Measurements from ENCODE around the gene TRAM2. TPM values are rescaled to one million over a fixed set of nuclear protein-coding genes. Genes with fewer than 3 reads are reported as not detected.

TRAM2 gene
- total and polyA plus RNA-seq, 2 of the 8 experiments (the other 6 are each of a cell fraction or from before 2014, with no cell fraction given) = 9.0 to 21.4 TPM

GRCh38 chr6:52506476-52506875 is 70.4 kb downstream of the TRAM2 start:
- H3K9me3 ChIP-seq (ENCODE audit: insufficient read depth in 2 of 2, low read depth in 1 of 2, low read length in 1 of 2) = no peaks in the 10 kb centered on the region
- ChIA-PET CTCF (ENCODE audit: partially characterized antibody) (interaction anchor here (0.6 to 2.2 kb wide), 20 partner anchors 10 to 197 kb away, joined by 3 to 9 read pairs (median 4); partner anchors contain the start of gene EFHC1), POLR2A (ENCODE audit: partially characterized antibody) (interaction anchor here (0.9 kb wide), 1 partner anchor 37 kb away, joined by 3 read pairs; no protein-coding TSS in a partner anchor)
- H3K79me1 ChIP-seq (ENCODE audit: low read depth, low read length) = no peaks in the 10 kb centered on the region
- H3K27me3 ChIP-seq (replicated peaks in 1 of 4; ENCODE audit: control insufficient read depth in 3 of 4, extremely low read depth in 1 of 4, insufficient read depth in 3 of 4, low read length in 3 of 4) = no peaks in the 10 kb centered on the region
- no peak overlapping the region for H3K9ac ChIP-seq (replicated peaks in 1 of 4; ENCODE audit: extremely low read depth in 1 of 4, low read depth in 3 of 4, low read length in 3 of 4)
- no peak overlapping the region for H3K23ac ChIP-seq (ENCODE audit: insufficient read length)
- no peak overlapping the region for H2BK120ac ChIP-seq (replicated peaks; ENCODE audit: low read depth, low read length)
- no peak overlapping the region for H3K14ac ChIP-seq (ENCODE audit: insufficient read length)
- peak overlapping the region; percentile 28; the same call in 1 of the 2 replicates for H2BK5ac ChIP-seq (ENCODE audit: low read depth, low read length)
- no peaks in the 10 kb centered on the region for H4K20me1 ChIP-seq (replicated peaks in 1 of 2; ENCODE audit: control insufficient read depth in 1 of 2, insufficient read depth in 2 of 2, low read length in 2 of 2)
- H4K91ac ChIP-seq (replicated peaks; ENCODE audit: insufficient read length, low read length) = no peak overlapping the region
- H3K27ac ChIP-seq (ENCODE audit: low read depth, low read length) = no peak overlapping the region
- no peak overlapping the region for H3K56ac ChIP-seq (replicated peaks; ENCODE audit: insufficient read length, low read depth, low read length)
- H2BK15ac ChIP-seq (ENCODE audit: low read length) = no peak overlapping the region
- no peak overlapping the region for H3K4ac ChIP-seq (replicated peaks; ENCODE audit: insufficient read length, low read depth, low read length)
- H3K4me2 ChIP-seq (ENCODE audit: insufficient read depth in 1 of 2, low read depth in 2 of 2, low read length in 2 of 2) = no peak overlapping the region
- no peak overlapping the region for H4K5ac ChIP-seq (ENCODE audit: insufficient read length, low read depth, low read length)
- no peak overlapping the region for H3K4me3 ChIP-seq (ENCODE audit: extremely low read depth in 1 of 4, insufficient read depth in 2 of 4, low read depth in 3 of 4, low read length in 4 of 4)
- no peak overlapping the region for H2BK20ac ChIP-seq (ENCODE audit: low read length)
- no peak overlapping the region for H2AK5ac ChIP-seq (ENCODE audit: low read depth, low read length)
- no peak overlapping the region for H2BK12ac ChIP-seq (ENCODE audit: low read depth, low read length)
- FAIRE-seq (no peak), DNase-seq (ENCODE audit: low read depth in 1 of 2, low spot score in 2 of 2) (no peak)
- H3K79me2 ChIP-seq (ENCODE audit: control insufficient read depth in 1 of 2, insufficient read depth in 2 of 2, low read length in 2 of 2) = no peaks in the 10 kb centered on the region
- no peak overlapping the region for H2AFZ ChIP-seq (ENCODE audit: low read length)
- WGBS, 2 experiments (ENCODE audit: extremely low coverage in 1 of 2, insufficient coverage in 1 of 2, insufficient read length in 1 of 2, insufficient replicate concordance in 2 of 2, low coverage in 1 of 2, low lambda C conversion rate in 2 of 2, missing lambda C conversion rate in 1 of 2) = 88% methylated on average over 9 of the region's 9 CpGs; no CpG with 5 or more reads in 1 of the 2 experiments
- H3K4me1 ChIP-seq (replicated peaks in 1 of 4; ENCODE audit: control insufficient read depth in 3 of 4, insufficient read depth in 4 of 4, low read length in 3 of 4) = peaks cover 0 to 10% (median 5%) of the 10 kb centered on the region in 4 experiments; a peak in 5 of 7 replicates
- no peak overlapping the region for H4K8ac ChIP-seq (ENCODE audit: extremely low read depth, insufficient read depth, low read length)
- H3K18ac ChIP-seq (ENCODE audit: extremely low read depth, low read length) = no peak overlapping the region
- no peaks in the 10 kb centered on the region for H3K23me2 ChIP-seq (ENCODE audit: low read depth, low read length)
- H3K36me3 ChIP-seq (ENCODE audit: control insufficient read depth in 2 of 4, insufficient read depth in 4 of 4, low read length in 3 of 4) = peaks cover 0 to 31% (median 5%) of the 10 kb centered on the region in 4 experiments; a peak in 5 of 8 replicates
